ENCODE measurements around the gene GNB1.

DNA sequence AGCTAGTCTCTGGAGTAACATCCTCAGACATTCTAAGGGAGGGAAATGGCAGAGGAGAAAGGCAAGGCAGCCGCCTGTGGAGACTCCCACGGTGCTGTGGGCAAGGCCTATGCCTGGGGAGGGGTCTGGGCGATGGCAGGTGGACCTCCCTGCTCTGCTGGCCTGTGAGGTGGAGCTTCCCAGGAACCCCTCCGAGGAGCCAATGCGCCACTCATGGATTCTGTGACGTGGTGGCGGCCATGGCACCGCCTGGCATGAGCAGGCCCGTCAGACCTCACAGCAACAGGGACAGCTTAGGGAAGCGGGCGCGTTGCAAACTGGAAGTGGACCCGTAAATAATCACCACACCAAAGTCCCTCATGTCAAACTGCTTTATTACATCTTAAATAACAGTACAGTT is 106.0 kb downstream of the GNB1 start:
- TF ChIP-seq POLR2A (IDR thresholded peaks at IDR 0.05) (no peak), POLR2AphosphoS5 (IDR thresholded peaks at IDR 0.05) (no peak), EP300 (IDR thresholded peaks at IDR 0.05) (no peak)
- TF ChIP-seq, protein P1, sequence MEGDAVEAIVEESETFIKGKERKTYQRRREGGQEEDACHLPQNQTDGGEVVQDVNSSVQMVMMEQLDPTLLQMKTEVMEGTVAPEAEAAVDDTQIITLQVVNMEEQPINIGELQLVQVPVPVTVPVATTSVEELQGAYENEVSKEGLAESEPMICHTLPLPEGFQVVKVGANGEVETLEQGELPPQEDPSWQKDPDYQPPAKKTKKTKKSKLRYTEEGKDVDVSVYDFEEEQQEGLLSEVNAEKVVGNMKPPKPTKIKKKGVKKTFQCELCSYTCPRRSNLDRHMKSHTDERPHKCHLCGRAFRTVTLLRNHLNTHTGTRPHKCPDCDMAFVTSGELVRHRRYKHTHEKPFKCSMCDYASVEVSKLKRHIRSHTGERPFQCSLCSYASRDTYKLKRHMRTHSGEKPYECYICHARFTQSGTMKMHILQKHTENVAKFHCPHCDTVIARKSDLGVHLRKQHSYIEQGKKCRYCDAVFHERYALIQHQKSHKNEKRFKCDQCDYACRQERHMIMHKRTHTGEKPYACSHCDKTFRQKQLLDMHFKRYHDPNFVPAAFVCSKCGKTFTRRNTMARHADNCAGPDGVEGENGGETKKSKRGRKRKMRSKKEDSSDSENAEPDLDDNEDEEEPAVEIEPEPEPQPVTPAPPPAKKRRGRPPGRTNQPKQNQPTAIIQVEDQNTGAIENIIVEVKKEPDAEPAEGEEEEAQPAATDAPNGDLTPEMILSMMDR (IDR thresholded peaks at IDR 0.05), result no peak

All from upper lobe of left lung (tissue), 4 donors.